Transverse colon (tissue), 4 donors: ENCODE data around the gene NR2F6.

ENCODE experiments used
- CTCF ChIP-seq, 5 experiments: fragments of 200-600 bp in 3 of 5; fragments of 450-650 bp in 2 of 5; sonication (generic) in 3 of 5; IDR thresholded peaks; 1 replicate in 2 of 5; 2 replicates in 3 of 5; pipeline ENCODE4 v1.5.1; 2016 to 2017; ENCODE audit warnings: antibody characterized with exemption in 5 of 5, inconsistent platforms in 3 of 5, mild to moderate bottlenecking in 2 of 5, moderate library complexity in 1 of 5
- EP300 ChIP-seq: sonication (generic); formaldehyde crosslinking; IDR thresholded peaks from one replicate; pipeline ENCODE4 v1.6.1; 2017; ENCODE audit warnings: antibody characterized with exemption, low read depth
- POLR2A ChIP-seq: fragments of 450-650 bp; IDR thresholded peaks from one replicate; pipeline ENCODE4 v1.6.1; 2016; ENCODE audit warnings: antibody characterized with exemption, mild to moderate bottlenecking, moderate library complexity
- POLR2AphosphoS5 ChIP-seq, 3 donors: sonication (generic); formaldehyde crosslinking; IDR thresholded peaks; one replicate each; pipeline ENCODE4 v1.6.1; 2016; ENCODE audit warnings: antibody characterized with exemption in 3 of 3

DNA sequence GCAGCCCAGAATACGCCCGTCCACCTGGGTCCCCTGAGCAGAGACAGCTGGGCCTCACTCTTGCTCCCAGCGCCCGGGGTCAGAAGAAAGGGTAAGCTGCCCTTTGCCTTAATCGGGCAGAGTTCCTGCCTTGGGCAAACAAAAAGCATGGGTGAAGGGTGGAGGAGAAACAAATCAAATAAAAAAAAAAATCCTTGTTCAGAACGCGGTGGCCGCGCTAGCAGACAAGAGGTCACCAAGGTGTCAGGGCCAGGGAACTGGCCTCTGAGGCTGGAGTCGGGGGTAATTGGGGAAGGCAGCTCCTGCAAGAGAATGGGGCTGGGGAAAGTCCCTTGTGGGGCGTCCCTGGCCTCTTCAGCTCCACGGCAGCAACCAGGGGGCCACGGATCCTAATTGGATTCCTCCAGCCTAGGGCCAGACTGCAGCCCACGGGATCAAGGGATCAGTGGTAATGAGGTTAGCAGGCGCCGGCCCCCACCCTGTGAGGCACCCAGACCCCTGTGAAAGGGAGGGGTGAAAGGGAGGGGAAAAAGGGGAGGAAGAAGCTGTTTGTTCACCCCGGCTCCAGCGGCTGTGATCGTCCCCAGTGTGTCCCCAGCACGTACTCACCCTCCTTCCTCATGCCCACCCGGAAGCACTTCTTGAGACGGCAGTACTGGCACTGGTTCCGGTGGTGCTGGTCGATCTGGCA lies 5.5 kb downstream of the NR2F6 start:
- TF ChIP-seq CTCF (IDR thresholded peaks at IDR 0.05) = no peak
- no peak for TF ChIP-seq POLR2A
- TF ChIP-seq EP300 = no peak
- TF ChIP-seq POLR2AphosphoS5 (IDR thresholded peaks at IDR 0.05) = peak in 1 of 3 donors; percentile 7
